Measurements from ENCODE around the gene PRDM10. TPM values are rescaled to one million over a fixed set of nuclear protein-coding genes. Genes with fewer than 3 reads are reported as not detected.

The PRDM10 gene
- total and polyA plus RNA-seq, 10 of the 15 experiments (the other 5 are each of a cell fraction or from before 2014, with no cell fraction given): 0.93 to 6.2 (median 4.1) TPM

GRCh38 chr11:129888451-129888850 lies 114.2 kb downstream of the PRDM10 start:
- intact Hi-C loops (cut with micrococcal nuclease; ENCODE audit: unreplicated experiment): no loop called here
- H3K4me2 ChIP-seq (ENCODE audit: control insufficient read depth, insufficient read depth): no peak overlapping the region
- in situ Hi-C loops (cut with MboI): no loop called here
- CTCF ChIA-PET: interaction anchor here (1.6 kb wide), 1 partner anchor 244 kb away, joined by 4 read pairs; no protein-coding TSS in a partner anchor
- ATAC-seq: no peak
- H3K9ac ChIP-seq (ENCODE audit: control insufficient read depth, insufficient read depth, low read length): no peak overlapping the region
- WGBS (ENCODE audit: insufficient coverage, insufficient replicate concordance, low lambda C conversion rate, missing lambda C conversion rate): 81% methylated on average over 5 of the region's 5 CpGs
- H3K4me3 ChIP-seq: no peak overlapping the region
- no peak overlapping the region for H2AFZ ChIP-seq (ENCODE audit: control insufficient read depth, low read depth, low read length)
- no TSS peak for BruUV-seq (replicated peaks)
- no peaks in the 10 kb centered on the region; the same call in 1 of the 2 replicates for H3K79me2 ChIP-seq (ENCODE audit: control insufficient read depth, insufficient read depth, low read length)
- H3K27ac ChIP-seq (ENCODE audit: control insufficient read depth, insufficient read depth): no peak overlapping the region
- SMC1A ChIA-PET (ENCODE audit: uncharacterized antibody, unreplicated experiment): no interaction called here
- no peak for FAIRE-seq
- H3K4me1 ChIP-seq (ENCODE audit: control insufficient read depth, insufficient read depth, low read length): no peaks in the 10 kb centered on the region
- no peaks in the 10 kb centered on the region for H3K27me3 ChIP-seq (replicated peaks in 1 of 2; ENCODE audit: control insufficient read depth in 2 of 2, insufficient read depth in 2 of 2, low read length in 1 of 2)
- H3K9me3 ChIP-seq (replicated peaks; ENCODE audit: control insufficient read depth, insufficient read depth, low read length): no peaks in the 10 kb centered on the region; the same call in 2 of the 3 replicates
- peaks cover 14 to 44% of the 10 kb centered on the region in 2 experiments for H3K36me3 ChIP-seq (ENCODE audit: control insufficient read depth in 2 of 2, insufficient read depth in 2 of 2, low read length in 1 of 2)
- no peaks in the 10 kb centered on the region for H4K20me1 ChIP-seq (ENCODE audit: control insufficient read depth, insufficient read depth)
- POLR2A ChIA-PET: no interaction called here
- RAD21 ChIA-PET (ENCODE audit: unreplicated experiment): interaction anchor here (1.0 kb wide), 1 partner anchor 244 kb away, joined by 3 read pairs; no protein-coding TSS in a partner anchor
- no peak for DNase-seq (ENCODE audit: low read depth, low spot score)
- TF ChIP-seq PBX3 (IDR thresholded peaks at IDR 0.05; ENCODE audit: insufficient replicate concordance, low read depth, low read length): no peak
- TF ChIP-seq, protein P1, sequence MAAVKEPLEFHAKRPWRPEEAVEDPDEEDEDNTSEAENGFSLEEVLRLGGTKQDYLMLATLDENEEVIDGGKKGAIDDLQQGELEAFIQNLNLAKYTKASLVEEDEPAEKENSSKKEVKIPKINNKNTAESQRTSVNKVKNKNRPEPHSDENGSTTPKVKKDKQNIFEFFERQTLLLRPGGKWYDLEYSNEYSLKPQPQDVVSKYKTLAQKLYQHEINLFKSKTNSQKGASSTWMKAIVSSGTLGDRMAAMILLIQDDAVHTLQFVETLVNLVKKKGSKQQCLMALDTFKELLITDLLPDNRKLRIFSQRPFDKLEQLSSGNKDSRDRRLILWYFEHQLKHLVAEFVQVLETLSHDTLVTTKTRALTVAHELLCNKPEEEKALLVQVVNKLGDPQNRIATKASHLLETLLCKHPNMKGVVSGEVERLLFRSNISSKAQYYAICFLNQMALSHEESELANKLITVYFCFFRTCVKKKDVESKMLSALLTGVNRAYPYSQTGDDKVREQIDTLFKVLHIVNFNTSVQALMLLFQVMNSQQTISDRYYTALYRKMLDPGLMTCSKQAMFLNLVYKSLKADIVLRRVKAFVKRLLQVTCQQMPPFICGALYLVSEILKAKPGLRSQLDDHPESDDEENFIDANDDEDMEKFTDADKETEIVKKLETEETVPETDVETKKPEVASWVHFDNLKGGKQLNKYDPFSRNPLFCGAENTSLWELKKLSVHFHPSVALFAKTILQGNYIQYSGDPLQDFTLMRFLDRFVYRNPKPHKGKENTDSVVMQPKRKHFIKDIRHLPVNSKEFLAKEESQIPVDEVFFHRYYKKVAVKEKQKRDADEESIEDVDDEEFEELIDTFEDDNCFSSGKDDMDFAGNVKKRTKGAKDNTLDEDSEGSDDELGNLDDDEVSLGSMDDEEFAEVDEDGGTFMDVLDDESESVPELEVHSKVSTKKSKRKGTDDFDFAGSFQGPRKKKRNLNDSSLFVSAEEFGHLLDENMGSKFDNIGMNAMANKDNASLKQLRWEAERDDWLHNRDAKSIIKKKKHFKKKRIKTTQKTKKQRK (IDR thresholded peaks at IDR 0.05; ENCODE audit: low read depth, low read length): no peak
- no peak for TF ChIP-seq MTA2 (IDR thresholded peaks at IDR 0.05; ENCODE audit: low read depth)
- no peak for TF ChIP-seq KAT2A (conservative IDR thresholded peaks at IDR 0.05; ENCODE audit: control insufficient read depth, low read depth, low read length)
- TF ChIP-seq EGR1 (IDR thresholded peaks at IDR 0.05; ENCODE audit: borderline replicate concordance in 1 of 2, low read depth in 2 of 2, low read length in 2 of 2): no peak
- TF ChIP-seq SMARCA5 (IDR thresholded peaks at IDR 0.05): no peak
- no peak for TF ChIP-seq BHLHE40 (IDR thresholded peaks at IDR 0.05; ENCODE audit: borderline replicate concordance in 1 of 2, low read depth in 2 of 2, low read length in 1 of 2)
- TF ChIP-seq RCOR1 (conservative IDR thresholded peaks at IDR 0.05; ENCODE audit: low read depth, low read length): no peak
- no peak for TF ChIP-seq RAD21 (IDR thresholded peaks at IDR 0.05; ENCODE audit: insufficient read depth, low read depth, low read length)
- no peak for TF ChIP-seq ZNF384 (IDR thresholded peaks at IDR 0.05; ENCODE audit: borderline replicate concordance, low read depth, low read length)
- TF ChIP-seq ZSCAN29 (IDR thresholded peaks at IDR 0.05): no peak
- TF ChIP-seq, protein P2, sequence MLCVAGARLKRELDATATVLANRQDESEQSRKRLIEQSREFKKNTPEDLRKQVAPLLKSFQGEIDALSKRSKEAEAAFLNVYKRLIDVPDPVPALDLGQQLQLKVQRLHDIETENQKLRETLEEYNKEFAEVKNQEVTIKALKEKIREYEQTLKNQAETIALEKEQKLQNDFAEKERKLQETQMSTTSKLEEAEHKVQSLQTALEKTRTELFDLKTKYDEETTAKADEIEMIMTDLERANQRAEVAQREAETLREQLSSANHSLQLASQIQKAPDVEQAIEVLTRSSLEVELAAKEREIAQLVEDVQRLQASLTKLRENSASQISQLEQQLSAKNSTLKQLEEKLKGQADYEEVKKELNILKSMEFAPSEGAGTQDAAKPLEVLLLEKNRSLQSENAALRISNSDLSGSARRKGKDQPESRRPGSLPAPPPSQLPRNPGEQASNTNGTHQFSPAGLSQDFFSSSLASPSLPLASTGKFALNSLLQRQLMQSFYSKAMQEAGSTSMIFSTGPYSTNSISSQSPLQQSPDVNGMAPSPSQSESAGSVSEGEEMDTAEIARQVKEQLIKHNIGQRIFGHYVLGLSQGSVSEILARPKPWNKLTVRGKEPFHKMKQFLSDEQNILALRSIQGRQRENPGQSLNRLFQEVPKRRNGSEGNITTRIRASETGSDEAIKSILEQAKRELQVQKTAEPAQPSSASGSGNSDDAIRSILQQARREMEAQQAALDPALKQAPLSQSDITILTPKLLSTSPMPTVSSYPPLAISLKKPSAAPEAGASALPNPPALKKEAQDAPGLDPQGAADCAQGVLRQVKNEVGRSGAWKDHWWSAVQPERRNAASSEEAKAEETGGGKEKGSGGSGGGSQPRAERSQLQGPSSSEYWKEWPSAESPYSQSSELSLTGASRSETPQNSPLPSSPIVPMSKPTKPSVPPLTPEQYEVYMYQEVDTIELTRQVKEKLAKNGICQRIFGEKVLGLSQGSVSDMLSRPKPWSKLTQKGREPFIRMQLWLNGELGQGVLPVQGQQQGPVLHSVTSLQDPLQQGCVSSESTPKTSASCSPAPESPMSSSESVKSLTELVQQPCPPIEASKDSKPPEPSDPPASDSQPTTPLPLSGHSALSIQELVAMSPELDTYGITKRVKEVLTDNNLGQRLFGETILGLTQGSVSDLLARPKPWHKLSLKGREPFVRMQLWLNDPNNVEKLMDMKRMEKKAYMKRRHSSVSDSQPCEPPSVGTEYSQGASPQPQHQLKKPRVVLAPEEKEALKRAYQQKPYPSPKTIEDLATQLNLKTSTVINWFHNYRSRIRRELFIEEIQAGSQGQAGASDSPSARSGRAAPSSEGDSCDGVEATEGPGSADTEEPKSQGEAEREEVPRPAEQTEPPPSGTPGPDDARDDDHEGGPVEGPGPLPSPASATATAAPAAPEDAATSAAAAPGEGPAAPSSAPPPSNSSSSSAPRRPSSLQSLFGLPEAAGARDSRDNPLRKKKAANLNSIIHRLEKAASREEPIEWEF (IDR thresholded peaks at IDR 0.05; ENCODE audit: insufficient replicate concordance, low read depth, low read length): no peak
- TF ChIP-seq, protein P3, sequence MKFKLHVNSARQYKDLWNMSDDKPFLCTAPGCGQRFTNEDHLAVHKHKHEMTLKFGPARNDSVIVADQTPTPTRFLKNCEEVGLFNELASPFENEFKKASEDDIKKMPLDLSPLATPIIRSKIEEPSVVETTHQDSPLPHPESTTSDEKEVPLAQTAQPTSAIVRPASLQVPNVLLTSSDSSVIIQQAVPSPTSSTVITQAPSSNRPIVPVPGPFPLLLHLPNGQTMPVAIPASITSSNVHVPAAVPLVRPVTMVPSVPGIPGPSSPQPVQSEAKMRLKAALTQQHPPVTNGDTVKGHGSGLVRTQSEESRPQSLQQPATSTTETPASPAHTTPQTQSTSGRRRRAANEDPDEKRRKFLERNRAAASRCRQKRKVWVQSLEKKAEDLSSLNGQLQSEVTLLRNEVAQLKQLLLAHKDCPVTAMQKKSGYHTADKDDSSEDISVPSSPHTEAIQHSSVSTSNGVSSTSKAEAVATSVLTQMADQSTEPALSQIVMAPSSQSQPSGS (IDR thresholded peaks at IDR 0.05; ENCODE audit: low read length): no peak

Data from GM12878 (cell line).